Right atrium auricular region (tissue), 2 donors: ENCODE results near the gene EFCAB12. TPM values are rescaled to one million over a fixed set of nuclear protein-coding genes. Genes with fewer than 3 reads are reported as not detected.

Experiments used
- DNase-seq: peaks from one replicate; pipeline ENCODE4 v3.0.0-alpha.2; 2019; ENCODE audit warnings: low spot score
- H3K27ac ChIP-seq, 2 donors: fragments of 200-600 bp; sonication (generic); 1 replicate in 1 of 2; 2 replicates in 1 of 2; pipeline ENCODE4 v1.5.1; 2016 to 2019
- H3K27me3 ChIP-seq, 2 donors: fragments of 200-600 bp; sonication (generic); one replicate each; pipeline versions ENCODE4 v1.5.1 to v1.6.0; 2017 to 2019
- H3K36me3 ChIP-seq: fragments of 200-600 bp; sonication (generic); one replicate; pipeline ENCODE4 v1.5.1; 2016
- H3K4me1 ChIP-seq, 2 donors: fragments of 200-600 bp; sonication (generic); one replicate each; pipeline versions ENCODE4 v1.5.1 to v1.6.0; 2017 to 2019
- H3K4me3 ChIP-seq, 2 donors: fragments of 200-600 bp; sonication (generic); 1 replicate in 1 of 2; 2 replicates in 1 of 2; pipeline ENCODE4 v1.5.1; 2017 to 2019; ENCODE audit warnings: mild to moderate bottlenecking in 1 of 2, moderate library complexity in 1 of 2
- H3K9me3 ChIP-seq, 2 donors: fragments of 200-600 bp; sonication (generic); one replicate each; pipeline ENCODE4 v1.5.1; 2019
- total RNA-seq, 2 donors: library from RNA; depleted of rRNA; stranded (reverse); fragments of >200 nt; gene quantifications; one replicate each; pipeline ENCODE4 v1.1.0, GENCODE V29; 2016
- TF ChIP-seq, protein P1 (sequence below), 2 donors: fragments of 200-600 bp; sonication (generic); IDR thresholded peaks; one replicate each; pipeline ENCODE4 v1.5.1; 2019; ENCODE audit warnings: antibody characterized with exemption in 2 of 2

The EFCAB12 gene
- total RNA-seq, 2 donors from 2014 or later, result 0.28 TPM; not detected in 1

DNA sequence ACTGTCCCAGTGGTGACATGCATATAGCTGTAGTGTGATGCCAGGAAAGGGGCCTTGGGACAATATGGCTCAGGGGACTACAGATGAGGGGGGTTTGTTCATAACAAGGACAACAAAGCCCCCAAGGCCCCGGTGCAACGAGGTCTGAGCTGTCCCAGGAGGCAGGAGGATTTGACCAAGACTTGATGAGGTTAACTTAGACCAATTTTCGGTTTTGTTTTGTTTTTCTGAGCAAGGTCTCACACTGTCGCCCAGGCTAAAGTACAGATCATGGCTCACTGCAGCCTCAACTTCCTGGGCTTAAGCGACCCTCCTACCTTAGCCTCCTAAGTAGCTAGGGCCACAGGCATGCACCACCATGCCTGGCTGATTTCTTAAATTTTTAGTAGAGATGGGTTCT is 23.8 kb downstream of the EFCAB12 start:
- no peak overlapping the region for H3K27ac ChIP-seq
- no peak for DNase-seq
- TF ChIP-seq, protein P1, sequence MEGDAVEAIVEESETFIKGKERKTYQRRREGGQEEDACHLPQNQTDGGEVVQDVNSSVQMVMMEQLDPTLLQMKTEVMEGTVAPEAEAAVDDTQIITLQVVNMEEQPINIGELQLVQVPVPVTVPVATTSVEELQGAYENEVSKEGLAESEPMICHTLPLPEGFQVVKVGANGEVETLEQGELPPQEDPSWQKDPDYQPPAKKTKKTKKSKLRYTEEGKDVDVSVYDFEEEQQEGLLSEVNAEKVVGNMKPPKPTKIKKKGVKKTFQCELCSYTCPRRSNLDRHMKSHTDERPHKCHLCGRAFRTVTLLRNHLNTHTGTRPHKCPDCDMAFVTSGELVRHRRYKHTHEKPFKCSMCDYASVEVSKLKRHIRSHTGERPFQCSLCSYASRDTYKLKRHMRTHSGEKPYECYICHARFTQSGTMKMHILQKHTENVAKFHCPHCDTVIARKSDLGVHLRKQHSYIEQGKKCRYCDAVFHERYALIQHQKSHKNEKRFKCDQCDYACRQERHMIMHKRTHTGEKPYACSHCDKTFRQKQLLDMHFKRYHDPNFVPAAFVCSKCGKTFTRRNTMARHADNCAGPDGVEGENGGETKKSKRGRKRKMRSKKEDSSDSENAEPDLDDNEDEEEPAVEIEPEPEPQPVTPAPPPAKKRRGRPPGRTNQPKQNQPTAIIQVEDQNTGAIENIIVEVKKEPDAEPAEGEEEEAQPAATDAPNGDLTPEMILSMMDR (IDR thresholded peaks at IDR 0.05), result no peak

DNA sequence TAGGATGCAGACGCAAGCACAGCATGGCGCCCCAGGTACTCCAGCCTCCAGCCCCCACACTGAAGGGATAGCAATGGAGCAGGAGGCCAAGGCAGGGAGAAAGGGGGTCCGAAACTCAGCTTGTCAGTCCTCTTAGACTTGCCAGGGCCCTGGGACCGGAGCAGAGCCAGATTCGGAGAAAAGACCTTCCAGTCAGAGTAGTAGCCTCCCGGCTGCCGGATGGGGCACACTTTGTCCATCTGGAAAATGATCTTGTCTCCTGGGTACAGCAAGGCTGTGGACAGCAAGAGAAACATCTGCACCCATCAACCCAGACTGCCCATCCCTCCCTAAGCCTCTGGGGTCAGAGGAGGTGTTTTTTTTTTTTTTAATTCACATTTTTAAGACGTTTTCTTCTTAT is 24.3 kb downstream of the EFCAB12 start:
- no peak for DNase-seq
- no peaks in the 10 kb centered on the region for H3K4me1 ChIP-seq
- no peak overlapping the region for H3K27ac ChIP-seq
- H3K4me3 ChIP-seq, result no peak overlapping the region
- H3K27me3 ChIP-seq, result no peaks in the 10 kb centered on the region
- H3K36me3 ChIP-seq, result no peaks in the 10 kb centered on the region
- TF ChIP-seq, protein P1 (IDR thresholded peaks at IDR 0.05), result no peak
- H3K9me3 ChIP-seq, result no peaks in the 10 kb centered on the region

More for the DNA sequence above, 23.8 kb downstream of the EFCAB12 start:
- Histone ChIP-seq H3K9me3 (no peaks in the 10 kb centered on the region), H3K36me3 (no peaks in the 10 kb centered on the region), H3K27me3 (no peaks in the 10 kb centered on the region), H3K4me3 (no peak overlapping the region), H3K4me1 (no peaks in the 10 kb centered on the region)

DNA sequence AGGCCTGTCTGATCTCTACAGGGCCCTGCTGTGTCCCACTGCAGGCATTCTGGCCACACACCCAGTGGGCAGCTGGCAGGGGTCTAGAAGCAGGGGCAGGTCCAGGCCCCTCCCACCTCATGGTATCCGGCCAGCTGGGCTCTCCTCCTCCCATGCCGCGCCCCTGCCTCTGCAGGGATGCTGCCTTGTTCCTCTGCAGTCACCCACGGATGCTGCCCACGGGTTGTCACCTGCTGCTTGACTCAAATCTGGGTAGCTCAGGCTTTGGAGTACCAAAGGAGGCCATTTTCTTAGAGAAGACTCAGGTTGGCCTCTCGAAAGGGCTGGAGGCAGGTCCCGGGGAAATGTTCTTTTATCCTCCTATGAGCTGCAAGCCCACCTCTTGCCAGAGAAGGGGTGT is 25.0 kb downstream of the EFCAB12 start:
- no peak overlapping the region for H3K27ac ChIP-seq

DNA sequence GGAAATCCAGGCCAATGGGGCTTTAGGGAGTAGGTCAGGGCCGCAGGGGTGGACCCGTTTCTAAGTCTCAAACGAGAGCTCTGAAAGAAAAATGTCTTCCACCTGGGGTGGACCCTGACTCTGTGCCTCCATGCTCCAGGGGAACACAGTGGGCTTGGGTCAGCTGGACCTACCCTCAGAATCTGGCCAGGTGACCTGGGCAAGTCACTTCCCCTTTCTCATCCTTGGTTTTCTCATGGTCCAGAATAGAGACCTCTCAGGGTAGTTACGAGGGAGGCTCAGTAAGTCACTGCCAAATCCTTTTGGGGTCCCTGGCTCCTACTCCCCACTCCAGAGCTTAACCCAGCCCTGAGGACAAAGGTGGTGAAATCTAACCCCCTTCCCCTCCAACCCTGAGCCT is 25.8 kb downstream of the EFCAB12 start:
- H3K27me3 ChIP-seq, result no peaks in the 10 kb centered on the region
- H3K4me3 ChIP-seq, result no peak overlapping the region
- H3K4me1 ChIP-seq, result peaks cover 0 to 12% of the 10 kb centered on the region in 2 donors
- no peaks in the 10 kb centered on the region for H3K36me3 ChIP-seq
- DNase-seq, result no peak
- TF ChIP-seq, protein P1 (IDR thresholded peaks at IDR 0.05), result no peak
- H3K27ac ChIP-seq, result no peak overlapping the region
- no peaks in the 10 kb centered on the region for H3K9me3 ChIP-seq

More for the DNA sequence above, 25.0 kb downstream of the EFCAB12 start:
- Histone ChIP-seq H3K9me3 (no peaks in the 10 kb centered on the region), H3K36me3 (no peaks in the 10 kb centered on the region), H3K4me1 (peaks cover 0 to 4% of the 10 kb centered on the region in 2 donors), H3K27me3 (no peaks in the 10 kb centered on the region), H3K4me3 (no peak overlapping the region)
- DNase-seq, result no peak
- TF ChIP-seq, protein P1 (IDR thresholded peaks at IDR 0.05), result no peak

DNA sequence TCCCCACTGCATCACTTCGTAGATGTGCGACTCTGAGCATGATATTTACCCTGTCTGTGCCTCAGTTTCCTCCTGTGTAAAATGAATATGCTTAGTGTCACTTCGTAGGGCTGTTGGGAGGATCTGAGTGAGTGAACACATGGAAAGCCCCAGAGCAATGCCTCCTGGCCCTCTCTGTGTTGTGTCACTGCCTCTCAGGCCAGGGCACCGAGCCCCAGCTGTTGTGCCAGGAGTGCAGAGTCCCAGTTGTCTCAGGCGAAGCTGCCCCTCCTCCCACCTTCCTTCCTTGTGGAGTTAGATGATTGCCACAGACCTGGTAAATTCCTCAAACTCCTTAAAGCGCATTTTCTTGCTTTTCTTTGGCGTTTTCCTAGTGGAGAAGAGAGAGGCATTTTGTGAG is 26.2 kb downstream of the EFCAB12 start:
- no peak overlapping the region for H3K4me3 ChIP-seq
- H3K36me3 ChIP-seq, result no peaks in the 10 kb centered on the region
- TF ChIP-seq, protein P1 (IDR thresholded peaks at IDR 0.05), result no peak
- H3K9me3 ChIP-seq, result no peaks in the 10 kb centered on the region
- peaks cover 0 to 16% of the 10 kb centered on the region in 2 donors for H3K4me1 ChIP-seq
- H3K27ac ChIP-seq, result no peak overlapping the region
- DNase-seq, result no peak
- H3K27me3 ChIP-seq, result no peaks in the 10 kb centered on the region

DNA sequence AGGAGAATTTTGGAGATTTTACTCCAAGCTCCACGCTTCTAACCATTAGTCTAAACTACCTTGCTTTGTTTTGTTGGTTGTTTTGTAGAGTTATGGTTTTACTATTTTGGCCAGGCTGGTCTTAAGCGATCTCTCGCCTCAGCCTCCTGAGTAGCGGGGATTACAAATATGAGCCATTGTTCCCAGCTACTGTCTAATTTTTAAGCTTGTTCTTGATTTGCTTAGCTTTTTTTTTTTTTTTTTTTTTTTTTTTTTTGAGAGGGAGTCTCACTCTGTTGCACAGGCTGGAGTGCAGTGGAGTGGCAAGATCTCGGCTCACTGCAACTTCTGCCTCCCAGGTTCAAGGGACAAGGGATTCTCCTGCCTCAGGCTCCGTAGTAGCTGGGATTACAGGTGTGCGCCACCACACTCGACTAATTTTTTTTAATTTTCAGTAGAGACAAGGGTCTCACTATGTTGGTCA is 28.5 kb downstream of the EFCAB12 start:
- Histone ChIP-seq H3K27me3 (no peaks in the 10 kb centered on the region), H3K9me3 (no peaks in the 10 kb centered on the region), H3K27ac (peak overlapping the region; percentile 91 to 93), H3K4me3 (peak overlapping the region in 1 of 2 donors; percentile 95), H3K36me3 (no peaks in the 10 kb centered on the region), H3K4me1 (peaks cover 0 to 32% of the 10 kb centered on the region in 2 donors)
- TF ChIP-seq, protein P1 (IDR thresholded peaks at IDR 0.05), result peak; percentile 1 to 5
- DNase-seq, result no peak
